Neural cell (in vitro differentiated cells): ENCODE measurements around the gene SLC25A18. TPM values are rescaled to one million over a fixed set of nuclear protein-coding genes. Genes with fewer than 3 reads are reported as not detected.

Experiments
- H2AFZ ChIP-seq: fragments of 200-600, 300-800 bp; sonication (generic), shearing (Covaris generic); 2 replicates; pipeline ENCODE4 v1.6.0; 2014; ENCODE audit warnings: low read depth, mild to moderate bottlenecking, antibody characterized with exemption, low read length, moderate library complexity
- H3F3A ChIP-seq: fragments of 200-600 bp; shearing (Covaris generic); 2 replicates; pipeline ENCODE4 v1.6.1; 2016; ENCODE audit warnings: mild to moderate bottlenecking, moderate library complexity, mixed read lengths, antibody characterized with exemption, low read length; ENCODE audit not compliant: insufficient read depth, poor library complexity, severe bottlenecking
- H3K27ac ChIP-seq: fragments of 200-600, 300-800 bp; sonication (generic), shearing (Covaris generic); 2 replicates; pipeline ENCODE4 v1.5.1; 2014; ENCODE audit warnings: mild to moderate bottlenecking, low read length, moderate library complexity
- H3K27me3 ChIP-seq: fragments of 300-800, 200-600 bp; sonication (generic), shearing (Covaris generic); 2 replicates; pipeline ENCODE4 v1.6.0; 2014; ENCODE audit warnings: mild to moderate bottlenecking, low read depth, low read length, moderate library complexity; ENCODE audit not compliant: insufficient read depth
- H3K36me3 ChIP-seq: fragments of 300-800, 200-600 bp; sonication (generic), shearing (Covaris generic); 2 replicates; pipeline ENCODE4 v1.5.1; 2014; ENCODE audit warnings: mild to moderate bottlenecking, antibody characterized with exemption, low read length, moderate library complexity; ENCODE audit not compliant: insufficient read depth
- H3K4me2 ChIP-seq: fragments of 300-800, 200-600 bp; sonication (generic), shearing (Covaris generic); 2 replicates; pipeline ENCODE4 v1.6.0; 2014; ENCODE audit warnings: mild to moderate bottlenecking, low read length
- H3K4me3 ChIP-seq: fragments of 300-800, 200-600 bp; sonication (generic), shearing (Covaris generic); 2 replicates; pipeline ENCODE4 v1.5.1; 2014; ENCODE audit warnings: mild to moderate bottlenecking, low read length, moderate library complexity
- H3K79me2 ChIP-seq: fragments of 200-600 bp; shearing (Covaris generic); replicated peaks from 2 replicates; pipeline ENCODE4 v1.6.0; 2014; ENCODE audit warnings: mild to moderate bottlenecking, low read length, moderate library complexity; ENCODE audit not compliant: insufficient read depth
- H3K9ac ChIP-seq: fragments of 300-800, 200-600 bp; sonication (generic), shearing (Covaris generic); 2 replicates; pipeline ENCODE4 v1.6.1; 2016; ENCODE audit warnings: mild to moderate bottlenecking, low read length, mixed read lengths
- H3K9me2 ChIP-seq: fragments of 200-600 bp; shearing (Covaris generic); 2 replicates; pipeline ENCODE4 v1.6.1; 2016; ENCODE audit warnings: mild to moderate bottlenecking, low read length, mixed read lengths; ENCODE audit not compliant: insufficient read depth
- H3K9me3 ChIP-seq: fragments of 200-600, 300-800 bp; sonication (generic), shearing (Covaris generic); 2 replicates; pipeline ENCODE4 v1.6.1; 2016; ENCODE audit warnings: mild to moderate bottlenecking, mixed run types, low read length, moderate library complexity, mixed read lengths
- H4K20me1 ChIP-seq: fragments of 200-600 bp; shearing (Covaris generic); 2 replicates; pipeline ENCODE4 v1.6.1; 2016; ENCODE audit warnings: mild to moderate bottlenecking, mixed run types; ENCODE audit not compliant: insufficient read depth
- CTCF ChIP-seq: fragments of 450-650 bp; IDR thresholded peaks from 2 replicates; pipeline ENCODE4 v1.5.1; 2014; ENCODE audit warnings: antibody characterized with exemption, mild to moderate bottlenecking, moderate library complexity; ENCODE audit not compliant: poor library complexity, severe bottlenecking
- EP300 ChIP-seq: fragments of 450-650 bp; conservative IDR thresholded peaks from 2 replicates; pipeline ENCODE4 v1.6.1; 2014; ENCODE audit warnings: antibody characterized with exemption, mild to moderate bottlenecking, moderate library complexity; ENCODE audit not compliant: poor library complexity, severe bottlenecking
- EZH2 ChIP-seq: fragments of 200-600, 300-800 bp; shearing (Covaris generic), sonication (generic); IDR thresholded peaks from 2 replicates; pipeline ENCODE4 v1.6.1; 2014; ENCODE audit warnings: antibody characterized with exemption, low read length, borderline replicate concordance, mild to moderate bottlenecking; ENCODE audit not compliant: insufficient read depth, poor library complexity, severe bottlenecking
- MXI1 ChIP-seq: fragments of 450-650 bp; conservative IDR thresholded peaks from 2 replicates; pipeline ENCODE4 v1.6.1; 2014; ENCODE audit warnings: antibody characterized with exemption, mild to moderate bottlenecking; ENCODE audit not compliant: poor library complexity, severe bottlenecking
- POLR2AphosphoS5 ChIP-seq: IDR thresholded peaks from 2 replicates; pipeline ENCODE4 v1.6.1; 2012
- RAD21 ChIP-seq: fragments of 450-650 bp; conservative IDR thresholded peaks from 2 replicates; pipeline ENCODE4 v1.6.1; 2014; ENCODE audit warnings: antibody characterized with exemption, mild to moderate bottlenecking, moderate library complexity
- REST ChIP-seq: IDR thresholded peaks from 2 replicates; pipeline ENCODE4 v1.6.1; 2012; ENCODE audit warnings: borderline replicate concordance
- SMC3 ChIP-seq: fragments of 450-650 bp; conservative IDR thresholded peaks from 2 replicates; pipeline ENCODE4 v1.6.1; 2014; ENCODE audit warnings: antibody characterized with exemption, mild to moderate bottlenecking, moderate library complexity; ENCODE audit not compliant: poor library complexity
- TAF1 ChIP-seq: IDR thresholded peaks from 2 replicates; pipeline ENCODE4 v1.6.1; 2012; ENCODE audit warnings: low read depth
- polyA plus RNA-seq: library from polyadenylated mRNA; depleted of rRNA; stranded (reverse); fragments of >200 nt; gene quantifications from 2 replicates; pipeline ENCODE4 v1.2.3, GENCODE V29; 2014

SLC25A18 gene
- polyA plus RNA-seq, 1 donor from 2014 or later, result 0.28 TPM

- TF ChIP-seq EP300 (no peak), MXI1 (no peak), TAF1 (no peak), CTCF (no peak), EZH2 (no peak), SMC3 (no peak), RAD21 (no peak), REST (no peak), POLR2AphosphoS5 (no peak)
- Histone ChIP-seq H3K4me3 (no peak overlapping the region), H4K20me1 (no peaks in the 10 kb centered on the region), H2AFZ (no peak overlapping the region), H3K36me3 (no peaks in the 10 kb centered on the region), H3F3A (peaks cover 3% of the 10 kb centered on the region), H3K9me3 (no peaks in the 10 kb centered on the region), H3K27me3 (no peaks in the 10 kb centered on the region), H3K9ac (no peak overlapping the region), H3K79me2 (peaks cover 5% of the 10 kb centered on the region), H3K4me2 (no peak overlapping the region), H3K27ac (no peak overlapping the region), H3K9me2 (no peaks in the 10 kb centered on the region)
These were observed 70.1 kb downstream of the SLC25A18 start for GRCh38 chr22:17633217-17633997.

- Histone ChIP-seq H3K9ac (no peak overlapping the region), H3K4me3 (no peak overlapping the region), H3K4me2 (no peak overlapping the region), H3K36me3 (no peaks in the 10 kb centered on the region), H3K27me3 (no peaks in the 10 kb centered on the region), H4K20me1 (no peaks in the 10 kb centered on the region), H2AFZ (no peak overlapping the region), H3K27ac (no peak overlapping the region), H3K9me3 (no peaks in the 10 kb centered on the region), H3K79me2 (peaks cover 4% of the 10 kb centered on the region), H3K9me2 (no peaks in the 10 kb centered on the region), H3F3A (peaks cover 2% of the 10 kb centered on the region)
- TF ChIP-seq MXI1 (no peak), POLR2AphosphoS5 (no peak), CTCF (no peak), TAF1 (no peak), EZH2 (no peak), EP300 (no peak), SMC3 (no peak), RAD21 (no peak), REST (no peak)
These were observed 70.7 kb downstream of the SLC25A18 start for GRCh38 chr22:17633998-17634323.
